HEK293T (cell line): ENCODE measurements around the gene FBXO31.

Source experiments
- CTCF ChIA-PET: fragments of 350-600 bp; formaldehyde crosslinking; extraction: SDS; loops from one replicate; lab custom pipeline; 2021; ENCODE audit warnings: antibody characterized with exemption, inconsistent platforms; lab: Yijun Ruan, JAX
- POLR2A ChIA-PET: fragments of 350-600 bp; formaldehyde crosslinking; extraction: SDS; loops from one replicate; lab custom pipeline; 2020; ENCODE audit warnings: antibody characterized with exemption, inconsistent platforms; lab: Yijun Ruan, JAX
- DNase-seq: peaks from one replicate; pipeline ENCODE4 v3.0.0; 2012; ENCODE audit warnings: mixed read lengths; ENCODE audit errors: extremely low spot score
- ARNT ChIP-seq: fragments of 450-650 bp; IDR thresholded peaks from 2 replicates; pipeline ENCODE4 v1.6.1; 2017; ENCODE audit warnings: mild to moderate bottlenecking
- BHLHE40 ChIP-seq: fragments of 450-650 bp; IDR thresholded peaks from 2 replicates; pipeline ENCODE4 v1.6.1; 2016; ENCODE audit warnings: mild to moderate bottlenecking, moderate library complexity, borderline replicate concordance
- CTBP1 ChIP-seq: fragments of 450-650 bp; IDR thresholded peaks from 2 replicates; pipeline ENCODE4 v1.6.1; 2016; ENCODE audit warnings: borderline replicate concordance
- ELF4 ChIP-seq: fragments of 450-650 bp; IDR thresholded peaks from 2 replicates; pipeline ENCODE4 v1.6.1; 2017; ENCODE audit warnings: antibody characterized with exemption
- FOXA1 ChIP-seq: fragments of 450-650 bp; IDR thresholded peaks from 2 replicates; pipeline ENCODE4 v1.6.1; 2016; ENCODE audit warnings: mild to moderate bottlenecking
- FOXK2 ChIP-seq: fragments of 450-650 bp; IDR thresholded peaks from 2 replicates; pipeline ENCODE4 v1.6.1; 2016; ENCODE audit warnings: mild to moderate bottlenecking
- FOXM1 ChIP-seq: fragments of 450-650 bp; IDR thresholded peaks from 2 replicates; pipeline ENCODE4 v1.6.1; 2017; ENCODE audit warnings: mild to moderate bottlenecking, borderline replicate concordance
- HDGF ChIP-seq: fragments of 450-650 bp; IDR thresholded peaks from 2 replicates; pipeline ENCODE4 v1.6.1; 2017; ENCODE audit warnings: antibody characterized with exemption, borderline replicate concordance
- L3MBTL2 ChIP-seq: fragments of 450-650 bp; conservative IDR thresholded peaks from 2 replicates; pipeline ENCODE4 v1.6.1; 2016; ENCODE audit warnings: mild to moderate bottlenecking
- LEF1 ChIP-seq: fragments of 450-650 bp; IDR thresholded peaks from 2 replicates; pipeline ENCODE4 v1.6.1; 2017; ENCODE audit warnings: mild to moderate bottlenecking, borderline replicate concordance
- NFRKB ChIP-seq: fragments of 450-650 bp; IDR thresholded peaks from 2 replicates; pipeline ENCODE4 v1.6.1; 2016; ENCODE audit warnings: mild to moderate bottlenecking, moderate library complexity
- PKNOX1 ChIP-seq: fragments of 450-650 bp; IDR thresholded peaks from 2 replicates; pipeline ENCODE4 v1.6.1; 2016
- SP1 ChIP-seq: fragments of 450-650 bp; IDR thresholded peaks from 2 replicates; pipeline ENCODE4 v1.6.1; 2017
- SUZ12 ChIP-seq: fragments of 450-650 bp; IDR thresholded peaks from 2 replicates; pipeline ENCODE4 v1.6.1; 2016; ENCODE audit warnings: mild to moderate bottlenecking
- TARDBP ChIP-seq: fragments of 450-650 bp; IDR thresholded peaks from 2 replicates; pipeline ENCODE4 v1.6.1; 2016
- ZNF384 ChIP-seq: fragments of 450-650 bp; IDR thresholded peaks from 2 replicates; pipeline ENCODE4 v1.6.1; 2016

Gene FBXO31

GRCh38 chr16:87306516-87306915 is 77.1 kb downstream of the FBXO31 start:
- DNase-seq: no peak
- POLR2A ChIA-PET: no interaction called here
- CTCF ChIA-PET: no interaction called here
- no peak for TF ChIP-seq BHLHE40

- CTCF ChIA-PET: no interaction called here
- POLR2A ChIA-PET: no interaction called here
- peak; percentile 33 for DNase-seq
- no peak for TF ChIP-seq HDGF
- no peak for TF ChIP-seq ELF4
- no peak for TF ChIP-seq LEF1
- TF ChIP-seq SP1: no peak
- no peak for TF ChIP-seq FOXA1
- TF ChIP-seq ARNT: no peak
- no peak for TF ChIP-seq ZNF384
- TF ChIP-seq TARDBP: no peak
- TF ChIP-seq L3MBTL2: no peak
- no peak for TF ChIP-seq NFRKB
- no peak for TF ChIP-seq FOXK2
- no peak for TF ChIP-seq BHLHE40
Observed at GRCh38 chr16:87305505-87306391, 77.8 kb downstream of the FBXO31 start.

GRCh38 chr16:87304951-87305350 is 78.6 kb downstream of the FBXO31 start:
- DNase-seq: no peak
- ChIA-PET POLR2A (interaction anchor here (2.4 kb wide), 1 partner anchor 12 kb away, joined by 13 read pairs; the partner anchor contains the start of gene C16orf95), CTCF (no interaction called here)
- TF ChIP-seq ZNF384: no peak
- no peak for TF ChIP-seq HDGF
- TF ChIP-seq SUZ12: no peak
- TF ChIP-seq ELF4: no peak
- no peak for TF ChIP-seq ARNT
- no peak for TF ChIP-seq FOXA1
- no peak for TF ChIP-seq FOXK2
- no peak for TF ChIP-seq FOXM1
- no peak for TF ChIP-seq CTBP1
- no peak for TF ChIP-seq PKNOX1
- TF ChIP-seq L3MBTL2: no peak
- no peak for TF ChIP-seq NFRKB

DNA sequence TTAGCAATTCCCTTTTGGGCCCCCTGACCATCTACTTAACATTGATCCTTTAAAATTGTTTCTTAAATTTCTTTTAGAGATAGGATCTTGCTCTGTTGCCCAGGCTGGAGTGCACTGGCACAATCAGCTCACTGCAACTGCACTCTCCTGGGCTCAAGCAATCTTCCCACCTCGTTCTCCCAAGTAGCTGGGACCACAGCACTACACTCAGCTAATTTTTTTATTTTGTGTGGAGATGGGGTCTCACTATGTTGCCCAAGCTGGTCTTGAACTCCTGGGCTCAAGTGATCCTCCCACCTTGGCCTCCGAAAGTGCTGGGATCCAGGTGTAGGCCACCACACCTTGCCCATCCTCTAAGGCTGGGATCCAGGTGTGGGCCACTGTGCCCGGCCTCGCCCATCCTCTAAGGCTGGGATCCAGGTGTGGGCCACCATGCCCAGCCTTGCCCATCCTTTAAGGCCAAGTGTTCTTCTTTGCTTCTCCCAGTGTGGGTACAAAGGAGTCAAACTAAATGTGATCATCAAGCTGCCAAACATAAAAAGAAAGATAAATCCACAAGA is 79.5 kb downstream of the FBXO31 start:
- ChIA-PET CTCF (no interaction called here), POLR2A (interaction anchor here (2.4 kb wide), 1 partner anchor 13 kb away, joined by 13 read pairs; the partner anchor contains the start of gene C16orf95)
- no peak for TF ChIP-seq FOXA1
- TF ChIP-seq ELF4: no peak
- no peak for DNase-seq

DNA sequence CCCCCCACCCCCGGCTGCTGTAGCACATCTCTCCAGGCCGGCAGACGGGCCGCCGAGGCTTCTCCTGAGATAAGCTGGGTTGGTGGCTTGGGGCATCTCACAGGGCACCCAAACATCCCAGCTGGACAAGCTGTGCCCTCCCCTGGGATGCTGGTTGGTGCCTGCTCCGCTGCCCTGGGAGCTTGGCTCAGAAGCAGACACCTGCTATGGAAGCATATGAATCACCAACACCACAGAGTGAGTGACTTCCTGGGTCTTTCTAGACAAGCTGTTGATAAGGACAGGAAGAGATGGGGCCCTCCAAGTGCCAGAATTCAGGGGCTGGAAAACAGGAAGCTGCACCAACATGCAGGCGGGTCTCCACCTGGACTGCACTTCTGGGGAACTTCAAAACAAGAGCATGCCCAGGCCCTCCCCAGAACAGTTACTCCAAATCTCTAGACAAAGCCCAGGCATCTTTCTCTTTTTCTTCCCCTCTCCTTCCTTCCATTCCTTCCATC is 80.1 kb downstream of the FBXO31 start:
- CTCF ChIA-PET: no interaction called here
- POLR2A ChIA-PET: interaction anchor here (2.4 kb wide), 1 partner anchor 13 kb away, joined by 13 read pairs; the partner anchor contains the start of gene C16orf95
- no peak for TF ChIP-seq CTBP1
- TF ChIP-seq ZNF384: no peak
- no peak for TF ChIP-seq FOXA1
- TF ChIP-seq TARDBP: no peak
- TF ChIP-seq FOXK2: no peak
- TF ChIP-seq LEF1: no peak
- no peak for TF ChIP-seq ARNT
- TF ChIP-seq NFRKB: no peak
- no peak for TF ChIP-seq HDGF
- DNase-seq: no peak

DNA sequence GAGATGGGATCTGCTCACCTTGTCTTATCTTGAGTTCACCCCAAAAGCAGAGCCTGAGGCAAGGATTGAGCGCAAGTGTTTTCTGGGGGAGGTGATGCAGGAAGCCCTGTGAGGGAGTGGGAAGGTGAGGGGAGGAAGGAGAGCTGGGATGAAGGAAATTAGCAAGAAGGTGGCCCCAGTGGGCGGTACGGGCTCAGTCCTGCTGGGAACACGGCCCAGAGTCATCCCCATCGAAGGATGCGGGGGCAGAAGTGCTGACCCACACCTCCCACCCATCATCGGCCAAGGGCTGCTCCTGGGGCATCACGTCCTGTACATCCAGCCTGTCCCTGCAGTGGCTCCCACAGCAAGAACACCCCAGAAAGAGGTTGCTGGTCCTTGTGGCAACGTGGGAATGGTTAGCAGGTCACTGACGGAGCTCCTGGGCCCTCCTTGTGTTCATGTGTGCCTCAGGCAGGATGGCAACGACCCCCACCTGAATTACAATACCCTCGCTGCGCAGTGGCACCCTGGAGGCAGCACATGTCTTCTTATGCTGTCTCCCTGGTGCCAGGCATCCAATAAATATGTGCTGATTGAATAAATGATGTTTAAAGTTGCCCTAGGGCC is 84.6 kb downstream of the FBXO31 start:
- no peak for DNase-seq
- ChIA-PET POLR2A (no interaction called here), CTCF (no interaction called here)
- TF ChIP-seq TARDBP: no peak
- no peak for TF ChIP-seq SP1
- no peak for TF ChIP-seq L3MBTL2
- no peak for TF ChIP-seq FOXM1
- TF ChIP-seq NFRKB: no peak
- TF ChIP-seq ARNT: no peak
- TF ChIP-seq FOXA1: no peak
- TF ChIP-seq ZNF384: no peak
- TF ChIP-seq PKNOX1: no peak
- TF ChIP-seq BHLHE40: no peak
- no peak for TF ChIP-seq ELF4
- TF ChIP-seq SUZ12: no peak
- no peak for TF ChIP-seq LEF1
- no peak for TF ChIP-seq FOXK2
- TF ChIP-seq HDGF: no peak
